ENCODE measurements around the gene TSPO. TPM values are rescaled to one million over a fixed set of nuclear protein-coding genes. Genes with fewer than 3 reads are reported as not detected.

Gene TSPO
- total and polyA plus RNA-seq, 4 donors, result 86.1 to 707 (median 284) TPM

DNA sequence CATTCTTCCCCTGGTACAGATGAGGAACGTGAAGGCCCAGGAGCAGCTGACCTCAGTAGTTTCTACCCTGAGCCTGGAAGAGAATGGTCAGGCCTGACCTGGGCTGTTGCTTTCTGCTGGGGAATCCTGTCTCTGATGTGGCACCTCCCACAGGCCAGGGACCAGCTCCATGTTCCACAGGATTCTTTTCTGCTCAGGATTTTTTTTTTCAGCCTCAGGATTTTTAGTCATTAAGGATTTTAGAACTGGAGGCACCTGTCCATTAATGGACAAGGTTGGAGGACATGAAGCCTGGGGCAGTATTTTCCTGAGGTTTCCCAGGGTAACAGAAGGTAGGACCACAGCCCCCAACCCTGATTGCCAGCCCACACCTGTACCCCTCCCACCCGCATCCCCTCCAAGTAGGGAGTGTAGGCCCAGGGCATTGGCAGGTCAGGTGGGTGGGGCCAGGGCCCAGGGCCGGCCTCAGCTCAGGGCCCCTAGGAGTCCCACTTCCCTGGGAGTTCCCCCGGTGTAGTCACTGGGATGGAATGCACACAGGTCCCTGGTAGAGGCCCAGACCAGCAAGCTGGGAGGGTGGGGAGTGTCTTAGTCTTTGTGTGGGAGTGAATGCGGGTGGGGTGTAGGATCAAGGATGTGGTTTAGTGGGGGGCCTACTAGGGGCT is 24.7 kb upstream of the TSPO start:
- Histone ChIP-seq H3K9me3 (ENCODE audit: control insufficient read depth in 4 of 4, insufficient read depth in 3 of 4, low read length in 3 of 4) (no peaks in the 10 kb centered on the region), H3K27ac (ENCODE audit: low read depth in 1 of 2, low read length in 1 of 2) (no peak overlapping the region), H3K27me3 (ENCODE audit: control insufficient read depth in 3 of 3, insufficient read depth in 3 of 3, low read length in 2 of 3) (no peaks in the 10 kb centered on the region), H3K4me1 (ENCODE audit: control insufficient read depth in 5 of 5, insufficient read depth in 5 of 5, low read length in 5 of 5) (peaks cover 0 to 6% (median 3%) of the 10 kb centered on the region in 5 donors), H3K36me3 (ENCODE audit: control insufficient read depth in 4 of 4, insufficient read depth in 4 of 4, low read length in 4 of 4) (peaks cover 0 to 4% (median 0%) of the 10 kb centered on the region in 4 donors), H3K4me3 (no peak overlapping the region), H3K9ac (ENCODE audit: insufficient read depth in 1 of 2, low read length in 2 of 2) (no peak overlapping the region)
- DNase-seq (peak in 2 of 3 donors; percentile 28 to 57), ATAC-seq (ENCODE audit: insufficient read depth, low FRiP score) (no peak)
- TF ChIP-seq, protein P1, sequence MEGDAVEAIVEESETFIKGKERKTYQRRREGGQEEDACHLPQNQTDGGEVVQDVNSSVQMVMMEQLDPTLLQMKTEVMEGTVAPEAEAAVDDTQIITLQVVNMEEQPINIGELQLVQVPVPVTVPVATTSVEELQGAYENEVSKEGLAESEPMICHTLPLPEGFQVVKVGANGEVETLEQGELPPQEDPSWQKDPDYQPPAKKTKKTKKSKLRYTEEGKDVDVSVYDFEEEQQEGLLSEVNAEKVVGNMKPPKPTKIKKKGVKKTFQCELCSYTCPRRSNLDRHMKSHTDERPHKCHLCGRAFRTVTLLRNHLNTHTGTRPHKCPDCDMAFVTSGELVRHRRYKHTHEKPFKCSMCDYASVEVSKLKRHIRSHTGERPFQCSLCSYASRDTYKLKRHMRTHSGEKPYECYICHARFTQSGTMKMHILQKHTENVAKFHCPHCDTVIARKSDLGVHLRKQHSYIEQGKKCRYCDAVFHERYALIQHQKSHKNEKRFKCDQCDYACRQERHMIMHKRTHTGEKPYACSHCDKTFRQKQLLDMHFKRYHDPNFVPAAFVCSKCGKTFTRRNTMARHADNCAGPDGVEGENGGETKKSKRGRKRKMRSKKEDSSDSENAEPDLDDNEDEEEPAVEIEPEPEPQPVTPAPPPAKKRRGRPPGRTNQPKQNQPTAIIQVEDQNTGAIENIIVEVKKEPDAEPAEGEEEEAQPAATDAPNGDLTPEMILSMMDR (IDR thresholded peaks at IDR 0.05; ENCODE audit: control extremely low read depth, extremely low read depth), result no peak
- 45 to 58% methylated on average over 5 of the region's 5 CpGs for WGBS, 2 donors

DNA sequence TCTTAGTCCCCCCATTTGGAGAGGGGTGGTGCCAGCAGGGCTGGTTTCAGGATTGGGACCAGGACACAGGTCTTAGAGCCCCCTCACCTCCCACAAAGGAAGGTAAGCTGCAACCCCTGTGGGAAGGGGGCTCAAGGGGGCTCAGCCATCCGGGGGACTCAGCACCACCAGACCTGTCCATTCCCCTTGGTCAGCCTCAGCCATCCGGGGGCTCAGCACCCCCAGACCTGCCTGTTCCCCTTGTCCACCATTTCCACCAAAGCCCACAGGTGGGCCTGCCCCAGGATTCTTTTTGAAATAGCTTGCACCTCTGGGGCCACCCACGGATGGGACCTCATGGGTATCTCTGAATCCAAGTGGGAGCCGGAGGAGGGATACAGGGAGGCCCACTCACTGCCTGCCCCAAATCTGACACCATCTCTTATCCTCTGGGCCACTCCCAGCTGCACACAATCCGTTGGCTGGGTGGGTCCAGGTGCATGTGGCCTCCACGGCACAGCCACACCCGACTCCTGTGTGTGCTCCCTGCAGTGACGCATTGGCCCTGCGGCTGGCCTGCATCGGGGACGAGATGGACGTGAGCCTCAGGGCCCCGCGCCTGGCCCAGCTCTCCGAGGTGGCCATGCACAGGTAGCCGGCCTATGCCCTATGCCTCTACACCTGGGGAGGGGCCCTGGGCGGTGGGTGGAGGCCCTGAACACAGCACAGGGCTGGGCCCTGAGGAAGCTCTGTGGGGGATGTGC is 24.0 kb upstream of the TSPO start:
- Histone ChIP-seq H3K4me3 (no peak overlapping the region), H3K27ac (ENCODE audit: low read depth in 1 of 2, low read length in 1 of 2) (no peak overlapping the region), H3K9me3 (ENCODE audit: control insufficient read depth in 4 of 4, insufficient read depth in 3 of 4, low read length in 3 of 4) (no peaks in the 10 kb centered on the region), H3K27me3 (ENCODE audit: control insufficient read depth in 3 of 3, insufficient read depth in 3 of 3, low read length in 2 of 3) (no peaks in the 10 kb centered on the region), H3K9ac (ENCODE audit: insufficient read depth in 1 of 2, low read length in 2 of 2) (no peak overlapping the region), H3K36me3 (ENCODE audit: control insufficient read depth in 4 of 4, insufficient read depth in 4 of 4, low read length in 4 of 4) (peaks cover 0 to 4% (median 1%) of the 10 kb centered on the region in 4 donors), H3K4me1 (ENCODE audit: control insufficient read depth in 5 of 5, insufficient read depth in 5 of 5, low read length in 5 of 5) (peaks cover 0 to 8% (median 3%) of the 10 kb centered on the region in 5 donors)
- TF ChIP-seq, protein P1 (IDR thresholded peaks at IDR 0.05; ENCODE audit: control extremely low read depth, extremely low read depth), result no peak
- ATAC-seq (ENCODE audit: insufficient read depth, low FRiP score) (no peak), DNase-seq (no peak)
- 87 to 88% methylated on average over 17 of the region's 17 CpGs for WGBS, 2 donors

DNA sequence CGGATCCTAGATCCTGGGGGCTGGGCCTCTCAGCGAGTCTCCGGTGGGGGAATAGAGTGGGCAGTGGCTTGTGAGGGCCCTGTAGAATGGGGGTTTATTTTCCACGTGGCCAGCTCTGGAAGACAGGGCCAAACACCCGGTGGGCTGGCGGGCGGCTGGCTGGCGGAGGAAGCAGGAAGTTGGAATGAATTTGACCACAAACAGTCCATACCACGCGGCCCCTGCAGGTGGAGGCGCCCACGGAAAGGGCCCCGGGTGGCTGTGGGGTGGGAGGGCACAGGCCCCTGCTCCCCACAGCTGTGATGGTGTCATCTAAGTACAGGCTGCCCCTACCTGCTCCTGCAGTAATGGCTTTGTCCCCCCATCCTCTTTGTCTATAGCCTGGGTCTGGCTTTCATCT is 23.2 kb upstream of the TSPO start:
- no peak for DNase-seq
- no peak overlapping the region for H3K9ac ChIP-seq (ENCODE audit: insufficient read depth in 1 of 2, low read length in 2 of 2)
- H3K27ac ChIP-seq (ENCODE audit: low read depth in 1 of 2, low read length in 1 of 2), result no peak overlapping the region
- H3K4me3 ChIP-seq, result no peak overlapping the region
- WGBS, 2 donors, result 13 to 42% methylated on average over 13 of the region's 13 CpGs
- peaks cover 0 to 8% (median 3%) of the 10 kb centered on the region in 5 donors for H3K4me1 ChIP-seq (ENCODE audit: control insufficient read depth in 5 of 5, insufficient read depth in 5 of 5, low read length in 5 of 5)
- TF ChIP-seq, protein P1 (IDR thresholded peaks at IDR 0.05; ENCODE audit: control extremely low read depth, extremely low read depth), result no peak
- no peaks in the 10 kb centered on the region for H3K9me3 ChIP-seq (ENCODE audit: control insufficient read depth in 4 of 4, insufficient read depth in 3 of 4, low read length in 3 of 4)
- ATAC-seq (ENCODE audit: insufficient read depth, low FRiP score), result no peak
- peaks cover 0 to 8% (median 2%) of the 10 kb centered on the region in 4 donors for H3K36me3 ChIP-seq (ENCODE audit: control insufficient read depth in 4 of 4, insufficient read depth in 4 of 4, low read length in 4 of 4)
- H3K27me3 ChIP-seq (ENCODE audit: control insufficient read depth in 3 of 3, insufficient read depth in 3 of 3, low read length in 2 of 3), result no peaks in the 10 kb centered on the region
